BLaER1 treated with 17β-estradiol and CSF1 and Interleukin-3, amounts not matched to agents 10 nM and 100 nM (cell line): ENCODE results near the gene TTC39C.
A peak's percentile ranks its signal among the peaks of the same experiment; 100 is the strongest.
"Not testable (repeated sequence)": the region's sequence is repeated elsewhere in the genome, so short reads cannot be mapped to it uniquely, and the experiment has no call there.

ENCODE experiments used
- H3K27ac ChIP-seq, 11 experiments: shearing (Covaris generic); formaldehyde crosslinking; 2 replicates each; pipeline ENCODE4 v1.8.1; 2022
- H3K27me3 ChIP-seq, 11 experiments: shearing (Covaris generic); formaldehyde crosslinking; 2 replicates each; pipeline ENCODE4 v1.8.1; 2022
- H3K36me3 ChIP-seq, 11 experiments: shearing (Covaris generic); formaldehyde crosslinking; 2 replicates each; pipeline ENCODE4 v1.8.1; 2022
- H3K4me1 ChIP-seq, 10 experiments: shearing (Covaris generic); formaldehyde crosslinking; 2 replicates each; pipeline ENCODE4 v1.8.1; 2022
- H3K4me2 ChIP-seq, 11 experiments: shearing (Covaris generic); formaldehyde crosslinking; 2 replicates each; pipeline ENCODE4 v1.8.1; 2022
- H3K4me3 ChIP-seq, 10 experiments: shearing (Covaris generic); formaldehyde crosslinking; 2 replicates each; pipeline ENCODE4 v1.8.1; 2022
- H3K9ac ChIP-seq, 11 experiments: shearing (Covaris generic); formaldehyde crosslinking; 2 replicates each; pipeline ENCODE4 v1.8.1; 2022
- H3K9me3 ChIP-seq, 11 experiments: shearing (Covaris generic); formaldehyde crosslinking; replicated peaks in 1 of 11; 2 replicates each; pipeline ENCODE4 v1.8.1; 2022
- H4K20me1 ChIP-seq, 11 experiments: shearing (Covaris generic); formaldehyde crosslinking; 2 replicates each; pipeline ENCODE4 v1.8.1; 2022
- Cebpa-rat ChIP-seq, 11 experiments: shearing (Covaris generic); IDR thresholded peaks; 2 replicates each; pipeline ENCODE4 v1.8.1; 2022

Gene TTC39C

DNA sequence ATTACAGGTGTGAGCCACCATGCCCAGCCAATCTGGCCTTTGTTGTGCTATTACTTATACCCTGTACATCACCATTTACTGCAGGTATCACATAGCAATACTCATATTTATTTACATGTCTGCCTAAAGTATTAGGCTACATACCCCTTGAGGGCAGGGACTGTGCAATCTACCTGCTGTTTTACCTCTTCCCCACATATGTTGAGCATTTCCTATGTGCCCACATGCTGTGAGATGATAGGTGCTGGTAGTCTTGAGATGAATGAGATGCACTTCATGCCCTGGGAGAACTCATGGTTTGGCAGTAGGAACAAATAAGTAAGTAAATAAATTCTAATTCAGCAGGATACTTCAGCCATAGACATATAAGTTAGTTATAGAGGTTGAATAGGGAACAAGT is 59.2 kb downstream of the TTC39C start:
- Histone ChIP-seq H4K20me1 (peaks cover 0 to 19% (median 6%) of the 10 kb centered on the region in 11 experiments; a peak in 10 of 22 replicates), H3K4me3 (no peak overlapping the region), H3K36me3 (peaks cover 32 to 89% (median 67%) of the 10 kb centered on the region in 11 experiments), H3K27me3 (no peaks in the 10 kb centered on the region), H3K4me1 (peaks cover 9 to 24% (median 15%) of the 10 kb centered on the region in 10 experiments; a peak in 19 of 20 replicates), H3K27ac (no peak overlapping the region), H3K9ac (no peak overlapping the region), H3K4me2 (no peak overlapping the region), H3K9me3 (peaks cover 0 to 16% (median 8%) of the 10 kb centered on the region in 11 experiments; a peak in 13 of 22 replicates)
- no peak for TF ChIP-seq Cebpa-rat (IDR thresholded peaks at IDR 0.05)

GRCh38 chr18:24074757-24075156 is 60.2 kb downstream of the TTC39C start:
- not testable (repeated sequence) for H3K9ac ChIP-seq, H3K4me2 ChIP-seq
- H4K20me1 ChIP-seq: peaks cover 0 to 17% (median 0%) of the 10 kb centered on the region in 11 experiments; a peak in 4 of 22 replicates

DNA sequence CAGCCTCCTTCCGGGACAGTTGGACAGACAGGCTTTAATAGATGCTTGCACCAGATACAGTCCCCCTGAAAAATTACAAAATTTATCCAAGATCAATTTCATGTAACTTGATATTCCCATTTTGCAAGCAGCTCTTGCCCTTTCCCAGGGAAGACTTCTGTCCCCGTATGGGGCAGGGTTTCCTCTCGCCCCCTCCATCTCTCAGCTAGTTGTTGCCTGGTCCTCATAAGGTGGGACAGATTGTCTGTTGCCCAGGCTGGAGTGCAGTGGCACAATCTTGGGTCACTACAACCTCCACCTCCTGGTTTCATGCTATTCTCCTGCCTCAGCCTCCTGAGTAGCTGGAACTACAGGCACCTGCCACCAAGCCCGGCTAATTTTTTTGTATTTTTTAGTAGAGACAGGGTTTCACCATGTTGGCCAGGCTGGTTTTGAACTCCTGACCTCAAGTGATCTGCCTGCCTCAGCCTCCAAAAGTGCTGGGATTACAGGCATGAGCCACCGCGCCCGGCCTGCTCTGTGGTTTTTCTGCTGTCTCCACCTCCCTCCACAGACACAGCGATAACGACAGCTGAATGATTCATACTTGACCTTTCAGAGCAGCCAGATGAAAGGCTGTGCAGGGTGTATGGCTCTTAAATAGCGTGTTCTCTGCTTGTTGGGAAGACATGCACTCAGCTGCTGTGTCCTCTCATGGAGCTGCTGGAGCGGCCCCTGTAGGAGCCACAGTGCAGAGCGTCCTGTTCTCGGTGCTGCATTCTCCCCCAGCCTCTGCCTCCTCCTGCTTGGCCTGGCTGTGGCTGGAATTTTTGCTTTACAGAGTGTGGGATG is 61.4 kb downstream of the TTC39C start:
- Histone ChIP-seq H3K4me3 (no peak overlapping the region), H3K9me3 (peaks cover 0 to 16% (median 8%) of the 10 kb centered on the region in 11 experiments; a peak in 13 of 22 replicates), H3K4me1 (peaks cover 0 to 14% (median 5%) of the 10 kb centered on the region in 10 experiments; a peak in 9 of 20 replicates), H3K27me3 (no peaks in the 10 kb centered on the region), H3K27ac (no peak overlapping the region), H3K4me2 (peak overlapping the region in 2 of 11 experiments; percentile 13 to 30; a peak in 3 of 22 replicates), H3K36me3 (peaks cover 44 to 92% (median 74%) of the 10 kb centered on the region in 11 experiments), H4K20me1 (peaks cover 0 to 17% (median 0%) of the 10 kb centered on the region in 11 experiments; a peak in 3 of 22 replicates), H3K9ac (no peak overlapping the region)
- TF ChIP-seq Cebpa-rat (IDR thresholded peaks at IDR 0.05): no peak

More at GRCh38 chr18:24074757-24075156, 60.2 kb downstream of the TTC39C start:
- Histone ChIP-seq H3K36me3 (peaks cover 34 to 91% (median 73%) of the 10 kb centered on the region in 11 experiments), H3K4me1 (peaks cover 0 to 14% (median 9%) of the 10 kb centered on the region in 10 experiments; a peak in 17 of 20 replicates), H3K9me3 (peaks cover 0 to 16% (median 8%) of the 10 kb centered on the region in 11 experiments; a peak in 13 of 22 replicates)
- H3K4me3 ChIP-seq, H3K27ac ChIP-seq, H3K27me3 ChIP-seq: not testable (repeated sequence)

- H3K9me3 ChIP-seq: peaks cover 0 to 16% (median 8%) of the 10 kb centered on the region in 11 experiments; a peak in 13 of 22 replicates
- no peak for TF ChIP-seq Cebpa-rat (IDR thresholded peaks at IDR 0.05)
- H3K9ac ChIP-seq: no peak overlapping the region
- H3K4me3 ChIP-seq: no peak overlapping the region
- H3K4me1 ChIP-seq: peaks cover 0 to 14% (median 5%) of the 10 kb centered on the region in 10 experiments; a peak in 9 of 20 replicates
- no peak overlapping the region for H3K4me2 ChIP-seq
- no peak overlapping the region for H3K27ac ChIP-seq
- peaks cover 45 to 93% (median 73%) of the 10 kb centered on the region in 11 experiments for H3K36me3 ChIP-seq
- H4K20me1 ChIP-seq: peaks cover 0 to 17% (median 0%) of the 10 kb centered on the region in 11 experiments; a peak in 3 of 22 replicates
- H3K27me3 ChIP-seq: no peaks in the 10 kb centered on the region
Measured at GRCh38 chr18:24076950-24077349, 62.4 kb downstream of the TTC39C start.

GRCh38 chr18:24078391-24078790 is 63.8 kb downstream of the TTC39C start:
- Histone ChIP-seq H3K27me3 (no peaks in the 10 kb centered on the region), H3K9ac (no peak overlapping the region), H3K4me3 (no peak overlapping the region), H3K9me3 (peaks cover 0 to 11% (median 8%) of the 10 kb centered on the region in 11 experiments; a peak in 13 of 22 replicates), H4K20me1 (peaks cover 0 to 17% (median 0%) of the 10 kb centered on the region in 11 experiments; a peak in 3 of 22 replicates), H3K27ac (no peak overlapping the region), H3K36me3 (peaks cover 40 to 93% (median 73%) of the 10 kb centered on the region in 11 experiments), H3K4me1 (peaks cover 0 to 14% (median 5%) of the 10 kb centered on the region in 10 experiments; a peak in 9 of 20 replicates), H3K4me2 (no peak overlapping the region)
- no peak for TF ChIP-seq Cebpa-rat (IDR thresholded peaks at IDR 0.05)

DNA sequence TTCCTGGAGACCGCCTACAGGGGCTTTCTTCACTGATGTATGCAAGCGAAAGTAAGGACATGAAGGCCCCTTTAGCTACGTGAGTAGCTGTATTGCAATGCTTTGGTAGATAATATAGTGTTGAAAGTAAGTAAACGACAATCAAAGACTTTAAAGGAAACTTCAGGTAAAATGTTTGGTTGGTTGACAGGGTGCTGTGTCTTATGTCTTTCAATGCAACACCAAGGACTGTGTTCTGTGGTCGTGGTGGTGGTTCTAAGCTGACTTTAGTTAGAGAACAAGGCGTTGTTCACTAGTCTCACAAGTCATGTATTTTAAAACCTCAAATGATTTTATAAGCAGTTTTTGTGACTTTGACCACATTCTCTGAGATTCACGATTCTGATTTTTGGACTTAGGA is 66.3 kb downstream of the TTC39C start:
- Histone ChIP-seq H3K9me3 (no peaks in the 10 kb centered on the region), H3K4me3 (no peak overlapping the region), H4K20me1 (peaks cover 0 to 14% (median 0%) of the 10 kb centered on the region in 11 experiments; a peak in 3 of 22 replicates), H3K4me2 (no peak overlapping the region), H3K9ac (no peak overlapping the region), H3K36me3 (peaks cover 47 to 98% (median 84%) of the 10 kb centered on the region in 11 experiments), H3K4me1 (peaks cover 0 to 6% (median 1%) of the 10 kb centered on the region in 10 experiments; a peak in 9 of 20 replicates), H3K27me3 (no peaks in the 10 kb centered on the region), H3K27ac (no peak overlapping the region)
- no peak for TF ChIP-seq Cebpa-rat (IDR thresholded peaks at IDR 0.05)

DNA sequence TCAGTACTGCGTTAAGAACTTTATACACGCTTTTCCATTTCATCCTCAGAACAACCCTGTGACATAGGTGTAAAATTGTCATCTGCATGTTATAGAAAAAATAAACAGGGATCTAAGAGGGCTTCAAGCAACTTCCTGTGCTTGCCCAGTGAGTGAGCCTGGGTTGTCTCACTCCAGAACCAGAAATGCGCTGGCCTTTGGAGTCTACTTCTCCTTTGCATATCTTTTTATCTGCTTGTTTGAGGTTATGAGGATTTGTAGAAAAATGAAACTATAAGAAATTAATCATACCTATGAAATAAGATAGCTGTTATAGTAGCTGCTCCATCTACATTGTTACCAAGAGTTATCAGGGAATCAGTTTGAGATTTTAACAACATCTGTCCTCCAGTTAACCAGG is 69.0 kb downstream of the TTC39C start:
- H3K27me3 ChIP-seq: no peaks in the 10 kb centered on the region
- H3K36me3 ChIP-seq: peaks cover 56 to 100% (median 89%) of the 10 kb centered on the region in 11 experiments
- H3K9me3 ChIP-seq: no peaks in the 10 kb centered on the region
- H3K4me1 ChIP-seq: peaks cover 0 to 4% (median 2%) of the 10 kb centered on the region in 10 experiments; a peak in 10 of 20 replicates
- no peak overlapping the region for H3K4me2 ChIP-seq
- TF ChIP-seq Cebpa-rat (IDR thresholded peaks at IDR 0.05): no peak
- no peak overlapping the region for H3K4me3 ChIP-seq
- H3K27ac ChIP-seq: no peak overlapping the region
- H4K20me1 ChIP-seq: peaks cover 0 to 4% (median 0%) of the 10 kb centered on the region in 11 experiments; a peak in 1 of 22 replicates
- H3K9ac ChIP-seq: no peak overlapping the region

- no peak overlapping the region for H3K4me2 ChIP-seq
- no peaks in the 10 kb centered on the region for H3K27me3 ChIP-seq
- H4K20me1 ChIP-seq: no peaks in the 10 kb centered on the region; a peak in 1 of 22 replicates
- peaks cover 0 to 13% (median 9%) of the 10 kb centered on the region in 10 experiments; a peak in 13 of 20 replicates for H3K4me1 ChIP-seq
- peaks cover 46 to 100% (median 88%) of the 10 kb centered on the region in 11 experiments for H3K36me3 ChIP-seq
- H3K4me3 ChIP-seq: no peak overlapping the region
- H3K27ac ChIP-seq: no peak overlapping the region
- H3K9me3 ChIP-seq: peaks cover 1 to 11% (median 5%) of the 10 kb centered on the region in 11 experiments; a peak in 16 of 22 replicates
- H3K9ac ChIP-seq: no peak overlapping the region
- no peak for TF ChIP-seq Cebpa-rat (IDR thresholded peaks at IDR 0.05)
Measured at GRCh38 chr18:24086082-24086481, 71.5 kb downstream of the TTC39C start.

GRCh38 chr18:24089076-24089475 is 74.5 kb downstream of the TTC39C start:
- Histone ChIP-seq H3K4me3 (no peak overlapping the region), H3K4me2 (peak overlapping the region in 4 of 11 experiments; percentile 3 to 38 (median 24); a peak in 4 of 22 replicates), H3K27ac (no peak overlapping the region), H3K27me3 (no peaks in the 10 kb centered on the region), H3K9me3 (peaks cover 8 to 29% (median 20%) of the 10 kb centered on the region in 11 experiments; a peak in 16 of 22 replicates), H3K36me3 (peaks cover 33 to 98% (median 88%) of the 10 kb centered on the region in 11 experiments), H3K4me1 (peaks cover 6 to 21% (median 18%) of the 10 kb centered on the region in 10 experiments), H4K20me1 (no peaks in the 10 kb centered on the region; a peak in 1 of 22 replicates), H3K9ac (no peak overlapping the region)
- no peak for TF ChIP-seq Cebpa-rat (IDR thresholded peaks at IDR 0.05)
